A549 (cell line): ENCODE results near the gene C14orf119. TPM values are rescaled to one million over a fixed set of nuclear protein-coding genes. Genes with fewer than 3 reads are reported as not detected.

Experiments
- ATAC-seq, 2 experiments: fragments of 200-7000 bp in 1 of 2; fragments of >200 bp in 1 of 2; cut with Nextera tagmentation in 1 of 2; cut with Tn5 transposase in 1 of 2; 3 replicates each; pipeline versions ENCODE4 v1.8.0 to v1.9.1; 2018 to 2020; ENCODE audit warnings: mild to moderate bottlenecking in 1 of 2, moderate library complexity in 1 of 2
- CTCF ChIA-PET: fragments of 300-600 bp; sonication (Branson Sonifier 250); formaldehyde crosslinking; extraction: SDS; loops from one replicate; lab custom pipeline; 2021; ENCODE audit warnings: antibody characterized with exemption, inconsistent platforms; lab: Yijun Ruan, JAX
- POLR2A ChIA-PET: fragments of 350-600 bp; formaldehyde crosslinking; extraction: SDS; loops from one replicate; lab custom pipeline; 2021; ENCODE audit warnings: antibody characterized with exemption, inconsistent platforms; lab: Yijun Ruan, JAX
- DNase-seq, 2 experiments: peaks; one replicate each; pipeline versions ENCODE4 v3.0.0 to v3.0.0-alpha.2; 2011 to 2016; ENCODE audit warnings: low read depth in 1 of 2, low spot score in 1 of 2
- FAIRE-seq: peaks from 2 replicates; lab custom pipeline; 2011; peaks lifted over from hg19 to GRCh38; lab: Jason Lieb, UNC
- H3K27ac ChIP-seq, 2 experiments: fragments of >200 bp; sonication (Bioruptor Twin); formaldehyde crosslinking; 3 replicates each; pipeline ENCODE4 v1.5.1; 2016 to 2017
- H3K4me1 ChIP-seq: fragments of >200 bp; sonication (Bioruptor Twin); formaldehyde crosslinking; 3 replicates; pipeline ENCODE4 v1.6.1; 2016
- H3K4me2 ChIP-seq: fragments of >200 bp; sonication (Bioruptor Twin); formaldehyde crosslinking; 3 replicates; pipeline ENCODE4 v1.6.1; 2016
- H3K4me3 ChIP-seq: fragments of >200 bp; sonication (Bioruptor Twin); formaldehyde crosslinking; 3 replicates; pipeline ENCODE4 v1.5.1; 2016
- H3K9me3 ChIP-seq: fragments of >200 bp; sonication (Bioruptor Twin); formaldehyde crosslinking; 3 replicates; pipeline ENCODE4 v1.6.1; 2016
- BHLHE40 ChIP-seq: IDR thresholded peaks from 2 replicates; pipeline ENCODE4 v1.6.1; 2012; ENCODE audit warnings: low read depth, low read length, inconsistent platforms
- CBX8 ChIP-seq: fragments of 200-600 bp; sonication (generic); IDR thresholded peaks from 2 replicates; pipeline ENCODE4 v1.6.1; 2016
- CHD4 ChIP-seq: fragments of 200-600 bp; sonication (generic); IDR thresholded peaks from 2 replicates; pipeline ENCODE4 v1.6.1; 2016; ENCODE audit warnings: antibody characterized with exemption, mild to moderate bottlenecking, borderline replicate concordance
- EHMT2 ChIP-seq: fragments of 200-600 bp; sonication (generic); IDR thresholded peaks from 2 replicates; pipeline ENCODE4 v1.6.1; 2016; ENCODE audit warnings: antibody characterized with exemption, low read depth, mild to moderate bottlenecking, moderate library complexity
- ESRRA ChIP-seq: fragments of 150-350 bp; IDR thresholded peaks from 2 replicates; pipeline ENCODE4 v1.6.1; 2014; ENCODE audit warnings: mild to moderate bottlenecking, low read length, borderline replicate concordance
- HOXA7 ChIP-seq: fragments of 250-450 bp; sonication (Bioruptor Pico); IDR thresholded peaks from 2 replicates; pipeline ENCODE4 v1.5.0; 2020; ENCODE audit warnings: mild to moderate bottlenecking, moderate library complexity
- HOXB13 ChIP-seq: fragments of 250-450 bp; sonication (Bioruptor Pico); IDR thresholded peaks from 2 replicates; pipeline ENCODE4 v1.5.0; 2020; ENCODE audit warnings: low read depth, mild to moderate bottlenecking, moderate library complexity
- HOXB5 ChIP-seq: fragments of 250-450 bp; sonication (Bioruptor Pico); IDR thresholded peaks from 2 replicates; pipeline ENCODE4 v1.5.0; 2020; ENCODE audit warnings: mild to moderate bottlenecking, moderate library complexity
- JUN ChIP-seq, 2 experiments: fragments of >200 bp; sonication (Bioruptor Twin); formaldehyde crosslinking; IDR thresholded peaks; 2 replicates in 1 of 2; 3 replicates in 1 of 2; pipeline ENCODE4 v1.6.1; 2016 to 2017
- KDM5A ChIP-seq: fragments of 200-600 bp; sonication (generic); IDR thresholded peaks from 2 replicates; pipeline ENCODE4 v1.6.1; 2016; ENCODE audit warnings: antibody characterized with exemption, mild to moderate bottlenecking
- MAFK ChIP-seq: fragments of 450-650 bp; IDR thresholded peaks from 2 replicates; pipeline ENCODE4 v1.6.1; 2014; ENCODE audit not compliant: partially characterized antibody
- MAZ ChIP-seq: fragments of 150-350 bp; IDR thresholded peaks from 2 replicates; pipeline ENCODE4 v1.6.1; 2014; ENCODE audit warnings: antibody characterized with exemption, low read depth, low read length, borderline replicate concordance
- NR3C1 ChIP-seq: fragments of >200 bp; sonication (Bioruptor Twin); formaldehyde crosslinking; IDR thresholded peaks from 3 replicates; pipeline ENCODE4 v1.6.1; 2017
- POLR2AphosphoS2 ChIP-seq: conservative IDR thresholded peaks from 2 replicates; pipeline ENCODE4 v1.6.1; 2012; ENCODE audit warnings: low read length, improper control_type of control experiment, inconsistent platforms
- RFX5 ChIP-seq: fragments of 450-650 bp; IDR thresholded peaks from 2 replicates; pipeline ENCODE4 v1.7.1; 2014; ENCODE audit warnings: antibody characterized with exemption, mild to moderate bottlenecking, moderate library complexity
- SMC3 ChIP-seq: fragments of >200 bp; sonication (Bioruptor Twin); formaldehyde crosslinking; IDR thresholded peaks from 3 replicates; pipeline ENCODE4 v1.6.1; 2018; ENCODE audit warnings: inconsistent platforms
- SREBF2 ChIP-seq: fragments of 450-650 bp; IDR thresholded peaks from 2 replicates; pipeline ENCODE4 v1.6.1; 2014; ENCODE audit warnings: mild to moderate bottlenecking, moderate library complexity
- TP53 ChIP-seq: fragments of 250-450 bp; sonication (Bioruptor Pico); IDR thresholded peaks from 2 replicates; pipeline ENCODE4 v1.5.0; 2021; ENCODE audit warnings: mild to moderate bottlenecking, moderate library complexity
- ZFP36 ChIP-seq: fragments of 450-650 bp; IDR thresholded peaks from 2 replicates; pipeline ENCODE4 v1.6.1; 2014; ENCODE audit warnings: borderline replicate concordance; ENCODE audit not compliant: partially characterized antibody
- ZNF302 ChIP-seq: fragments of 250-450 bp; sonication (Bioruptor Pico); IDR thresholded peaks from 2 replicates; pipeline ENCODE4 v1.9.0; 2021; ENCODE audit warnings: inconsistent platforms, mild to moderate bottlenecking, moderate library complexity
- ZSCAN20 ChIP-seq: fragments of 250-450 bp; sonication (Bioruptor Pico); IDR thresholded peaks from 2 replicates; pipeline ENCODE4 v1.8.0; 2022; ENCODE audit warnings: mild to moderate bottlenecking, moderate library complexity
- WGBS: methylation state at CpG from one replicate; pipeline ENCODE4 v1.1.6; 2017; ENCODE audit errors: missing lambda C conversion rate; 5-methylcytosine and 5-hydroxymethylcytosine counted together
- polyA plus RNA-seq, 4 experiments: library from polyadenylated mRNA; depleted of rRNA in 3 of 4; stranded (reverse); fragments of >200 nt; fragmentation: RNase III in 1 of 4; extraction: RNeasy Plus Mini Kit Qiagen cat#74134 plus additional on column Dnase treatment in 1 of 4; gene quantifications; 2 replicates in 3 of 4; 3 replicates in 1 of 4; pipeline ENCODE4 v1.2.3, GENCODE V29; 2011 to 2017
- TF ChIP-seq, protein P1 (sequence below): IDR thresholded peaks from 2 replicates; pipeline ENCODE4 v1.6.1; 2012; ENCODE audit warnings: low read depth, borderline replicate concordance
- TF ChIP-seq, protein P2 (sequence below): fragments of 250-450 bp; sonication (Bioruptor Pico); IDR thresholded peaks from 2 replicates; pipeline ENCODE4 v1.5.0; 2021; ENCODE audit warnings: mild to moderate bottlenecking, moderate library complexity, borderline replicate concordance

Gene C14orf119
- polyA plus RNA-seq, 2 of the 4 experiments (the other 2 are of a cell fraction): 82.5 to 102 TPM

DNA sequence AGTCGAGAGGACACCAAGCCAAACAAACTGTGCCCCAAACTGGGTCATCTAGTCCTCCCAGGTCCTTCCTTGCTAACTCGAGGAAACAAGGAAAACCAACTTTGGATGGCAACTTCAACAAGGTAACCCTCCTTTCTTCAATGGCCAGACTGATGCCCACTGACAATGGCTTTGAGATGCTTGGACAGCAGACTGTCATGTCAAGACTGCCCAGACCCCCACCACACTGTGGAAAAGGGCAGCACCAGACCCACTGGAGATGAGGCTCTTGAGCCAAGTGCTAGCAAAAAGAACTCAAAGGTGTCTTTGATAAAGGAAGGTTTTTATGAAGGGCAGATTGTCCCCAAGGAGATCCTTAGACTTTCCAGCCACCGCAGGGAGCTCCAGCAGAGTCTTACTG lies 28.9 kb upstream of the C14orf119 start:
- peaks cover 41% of the 10 kb centered on the region for H3K4me1 ChIP-seq
- H3K4me2 ChIP-seq: no peak overlapping the region
- TF ChIP-seq RFX5 (no peak), CBX8 (no peak), SMC3 (no peak), ZSCAN20 (CRISPR knock-in tag) (no peak), ESRRA (no peak), CHD4 (no peak), KDM5A (no peak), HOXB13 (CRISPR knock-in tag) (no peak), EHMT2 (no peak), TP53 (no peak), HOXA7 (no peak), ZNF302 (CRISPR knock-in tag) (no peak), POLR2AphosphoS2 (no peak), NR3C1 (no peak), ZFP36 (no peak), MAZ (no peak), MAFK (no peak), SREBF2 (no peak)
- TF ChIP-seq, protein P1, sequence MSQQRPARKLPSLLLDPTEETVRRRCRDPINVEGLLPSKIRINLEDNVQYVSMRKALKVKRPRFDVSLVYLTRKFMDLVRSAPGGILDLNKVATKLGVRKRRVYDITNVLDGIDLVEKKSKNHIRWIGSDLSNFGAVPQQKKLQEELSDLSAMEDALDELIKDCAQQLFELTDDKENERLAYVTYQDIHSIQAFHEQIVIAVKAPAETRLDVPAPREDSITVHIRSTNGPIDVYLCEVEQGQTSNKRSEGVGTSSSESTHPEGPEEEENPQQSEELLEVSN: no peak
- CTCF ChIA-PET: interaction anchor here (1.3 to 33.8 kb wide), 7 partner anchors 7 to 78 kb away, joined by 3 to 1206 read pairs (median 64); partner anchors contain the start of genes AJUBA and CDH24
- POLR2A ChIA-PET: interaction anchor here (1.0 kb wide), 1 partner anchor 28 kb away, joined by 3 read pairs; the partner anchor contains the start of gene ACIN1
- no peak for FAIRE-seq
- ATAC-seq: no peak
- no peaks in the 10 kb centered on the region for H3K9me3 ChIP-seq
- no peak overlapping the region for H3K27ac ChIP-seq
- H3K4me3 ChIP-seq: no peak overlapping the region
- DNase-seq: no peak
- WGBS: 89% methylated on average over 3 of the region's 3 CpGs

DNA sequence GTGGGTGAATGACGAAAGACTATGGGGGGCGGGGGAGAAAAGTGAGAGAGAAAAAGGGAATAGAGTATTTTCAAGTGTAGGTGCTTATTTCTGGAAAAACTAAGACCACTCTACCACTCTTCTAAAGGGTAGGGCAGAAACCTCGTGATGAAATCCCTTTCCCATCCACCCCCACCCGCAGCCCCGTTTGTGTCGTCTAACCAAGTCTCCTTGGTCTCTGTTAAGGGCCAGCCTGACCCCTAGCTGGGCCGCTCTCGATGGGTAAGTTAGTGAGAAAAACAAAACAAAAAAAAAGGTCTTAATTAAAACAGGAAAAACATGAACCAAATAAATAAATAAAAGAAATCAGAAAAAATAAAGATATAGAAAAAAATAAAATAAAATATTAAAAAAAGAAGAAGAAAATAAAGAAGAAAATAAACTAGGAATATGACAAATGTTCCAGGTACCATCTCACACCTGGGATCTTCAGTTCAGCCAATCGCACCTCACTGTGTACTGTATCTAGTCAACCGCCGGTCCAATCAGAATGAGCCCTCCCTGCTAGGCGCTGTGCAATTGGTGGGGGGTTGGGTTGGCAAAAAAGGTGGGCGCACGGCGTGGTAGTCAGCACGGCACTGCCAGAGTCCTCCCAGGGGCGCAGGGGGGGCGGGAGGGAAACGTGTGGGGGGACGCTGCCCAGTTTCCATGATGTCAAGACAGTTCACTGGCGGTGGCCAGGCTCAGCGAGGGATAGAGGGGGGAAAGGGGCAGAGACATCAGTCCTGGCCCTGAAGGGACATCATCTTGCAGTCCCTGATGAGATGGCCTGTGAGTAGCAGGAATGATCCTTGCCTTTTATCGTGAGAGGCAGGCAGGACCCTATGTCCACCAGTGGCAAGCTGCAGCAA lies 28.2 kb upstream of the C14orf119 start:
- no peak for FAIRE-seq
- Histone ChIP-seq H3K4me1 (peaks cover 40% of the 10 kb centered on the region), H3K4me3 (no peak overlapping the region), H3K4me2 (no peak overlapping the region), H3K9me3 (no peaks in the 10 kb centered on the region), H3K27ac (no peak overlapping the region)
- ChIA-PET POLR2A (no interaction called here), CTCF (interaction anchor here (1.2 to 33.8 kb wide), 14 partner anchors 8 to 510 kb away, joined by 3 to 1206 read pairs (median 22); partner anchors contain the start of genes ACIN1, AJUBA, C14orf119 and CDH24)
- no peak for DNase-seq
- 93% methylated on average over 19 of the region's 23 CpGs for WGBS
- no peak for ATAC-seq
- TF ChIP-seq JUN (IDR thresholded peaks at IDR 0.05) (no peak), BHLHE40 (no peak), HOXB5 (CRISPR knock-in tag) (no peak)
- TF ChIP-seq, protein P2, sequence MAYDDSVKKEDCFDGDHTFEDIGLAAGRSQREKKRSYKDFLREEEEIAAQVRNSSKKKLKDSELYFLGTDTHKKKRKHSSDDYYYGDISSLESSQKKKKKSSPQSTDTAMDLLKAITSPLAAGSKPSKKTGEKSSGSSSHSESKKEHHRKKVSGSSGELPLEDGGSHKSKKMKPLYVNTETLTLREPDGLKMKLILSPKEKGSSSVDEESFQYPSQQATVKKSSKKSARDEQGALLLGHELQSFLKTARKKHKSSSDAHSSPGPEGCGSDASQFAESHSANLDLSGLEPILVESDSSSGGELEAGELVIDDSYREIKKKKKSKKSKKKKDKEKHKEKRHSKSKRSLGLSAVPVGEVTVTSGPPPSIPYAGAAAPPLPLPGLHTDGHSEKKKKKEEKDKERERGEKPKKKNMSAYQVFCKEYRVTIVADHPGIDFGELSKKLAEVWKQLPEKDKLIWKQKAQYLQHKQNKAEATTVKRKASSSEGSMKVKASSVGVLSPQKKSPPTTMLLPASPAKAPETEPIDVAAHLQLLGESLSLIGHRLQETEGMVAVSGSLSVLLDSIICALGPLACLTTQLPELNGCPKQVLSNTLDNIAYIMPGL (CRISPR knock-in tag): no peak
